Measurements from ENCODE around the gene FBXW7.
A peak's percentile ranks its signal among the peaks of the same experiment; 100 is the strongest.

The FBXW7 gene

DNA sequence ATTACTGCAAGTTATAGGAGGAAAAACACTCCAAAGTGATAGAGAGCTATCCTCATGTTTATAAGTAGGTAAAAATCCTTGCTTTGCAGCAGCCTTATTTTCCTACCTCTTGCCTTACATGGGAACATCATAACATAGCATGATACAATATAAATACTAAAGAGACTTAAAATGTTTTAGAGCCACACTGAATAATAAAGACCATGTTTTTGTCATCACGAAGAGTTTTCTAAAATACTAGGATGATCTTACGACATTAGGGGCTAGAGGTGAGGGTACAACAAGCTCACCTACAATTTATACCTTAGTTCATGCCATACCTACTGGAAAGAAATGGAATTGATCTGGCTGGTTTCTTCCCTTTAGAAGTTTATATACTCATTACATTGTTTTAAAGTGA is 184.8 kb downstream of the FBXW7 start:
- Histone ChIP-seq H3K4me3 (peak overlapping the region; percentile 51 to 52), H3K9me3 (no peaks in the 10 kb centered on the region), H3K27me3 (no peaks in the 10 kb centered on the region), H3K27ac (peak overlapping the region in 1 of 2 donors; percentile 62), H3K4me1 (peaks cover 0 to 25% (median 0%) of the 10 kb centered on the region in 4 donors), H3K36me3 (peaks cover 4 to 8% (median 8%) of the 10 kb centered on the region in 3 donors)
- TF ChIP-seq, protein P1, sequence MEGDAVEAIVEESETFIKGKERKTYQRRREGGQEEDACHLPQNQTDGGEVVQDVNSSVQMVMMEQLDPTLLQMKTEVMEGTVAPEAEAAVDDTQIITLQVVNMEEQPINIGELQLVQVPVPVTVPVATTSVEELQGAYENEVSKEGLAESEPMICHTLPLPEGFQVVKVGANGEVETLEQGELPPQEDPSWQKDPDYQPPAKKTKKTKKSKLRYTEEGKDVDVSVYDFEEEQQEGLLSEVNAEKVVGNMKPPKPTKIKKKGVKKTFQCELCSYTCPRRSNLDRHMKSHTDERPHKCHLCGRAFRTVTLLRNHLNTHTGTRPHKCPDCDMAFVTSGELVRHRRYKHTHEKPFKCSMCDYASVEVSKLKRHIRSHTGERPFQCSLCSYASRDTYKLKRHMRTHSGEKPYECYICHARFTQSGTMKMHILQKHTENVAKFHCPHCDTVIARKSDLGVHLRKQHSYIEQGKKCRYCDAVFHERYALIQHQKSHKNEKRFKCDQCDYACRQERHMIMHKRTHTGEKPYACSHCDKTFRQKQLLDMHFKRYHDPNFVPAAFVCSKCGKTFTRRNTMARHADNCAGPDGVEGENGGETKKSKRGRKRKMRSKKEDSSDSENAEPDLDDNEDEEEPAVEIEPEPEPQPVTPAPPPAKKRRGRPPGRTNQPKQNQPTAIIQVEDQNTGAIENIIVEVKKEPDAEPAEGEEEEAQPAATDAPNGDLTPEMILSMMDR (IDR thresholded peaks at IDR 0.05) = no peak
- no peak for DNase-seq
- intact Hi-C loops (cut with DNase I; ENCODE audit: low total_unique reads) = no loop called here

DNA sequence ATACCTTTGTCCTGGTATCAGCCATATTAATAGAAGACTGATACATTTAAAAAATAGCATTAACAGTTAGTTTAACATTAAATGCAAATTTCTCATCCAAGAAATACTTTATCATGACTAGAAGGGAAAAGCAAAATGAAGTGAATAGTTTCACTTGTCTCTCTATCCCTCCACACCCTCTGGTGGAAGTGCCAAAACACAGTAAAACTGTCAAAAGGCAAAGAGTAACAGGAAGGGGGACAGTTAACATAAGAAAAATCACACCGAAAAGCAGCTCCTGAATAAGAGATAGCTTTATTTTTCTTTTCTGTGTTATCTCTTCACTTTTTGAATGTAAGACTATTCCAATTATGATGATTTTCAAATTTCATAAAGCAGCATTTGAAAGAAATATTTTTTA is 187.2 kb downstream of the FBXW7 start:
- peaks cover 0 to 23% (median 0%) of the 10 kb centered on the region in 4 donors for H3K4me1 ChIP-seq
- TF ChIP-seq, protein P1 (IDR thresholded peaks at IDR 0.05) = peak; percentile 13 to 21
- no peaks in the 10 kb centered on the region for H3K27me3 ChIP-seq
- peaks cover 8 to 13% (median 11%) of the 10 kb centered on the region in 3 donors for H3K36me3 ChIP-seq
- no peak overlapping the region for H3K4me3 ChIP-seq
- no peaks in the 10 kb centered on the region for H3K9me3 ChIP-seq
- DNase-seq = no peak
- H3K27ac ChIP-seq = no peak overlapping the region
- intact Hi-C loops (cut with DNase I; ENCODE audit: low total_unique reads) = no loop called here

DNA sequence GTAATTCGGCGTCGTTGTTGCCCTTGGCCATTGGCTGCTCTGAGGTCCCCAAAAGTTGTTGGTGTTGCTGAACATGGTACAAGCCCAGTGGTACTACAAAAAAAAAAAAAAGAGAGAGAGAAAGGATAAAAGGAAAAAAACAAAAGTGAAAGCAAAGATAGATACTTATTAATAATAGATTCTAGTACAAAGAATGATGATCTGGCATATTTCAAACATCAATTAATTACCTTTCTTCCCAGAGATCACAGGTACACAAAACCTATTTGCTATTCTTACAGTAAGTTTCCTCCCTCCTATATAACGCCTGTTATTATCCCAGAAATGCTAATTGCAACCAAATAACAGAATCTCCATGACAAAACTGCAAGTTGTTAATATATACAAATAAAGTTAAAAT is 188.9 kb downstream of the FBXW7 start:
- H3K4me1 ChIP-seq = peaks cover 0 to 14% (median 0%) of the 10 kb centered on the region in 4 donors
- peaks cover 8 to 13% (median 11%) of the 10 kb centered on the region in 3 donors for H3K36me3 ChIP-seq
- intact Hi-C loops (cut with DNase I; ENCODE audit: low total_unique reads) = no loop called here
- H3K27ac ChIP-seq = no peak overlapping the region
- no peaks in the 10 kb centered on the region for H3K9me3 ChIP-seq
- H3K4me3 ChIP-seq = no peak overlapping the region
- DNase-seq = no peak
- TF ChIP-seq, protein P1 (IDR thresholded peaks at IDR 0.05) = no peak
- H3K27me3 ChIP-seq = no peaks in the 10 kb centered on the region

DNA sequence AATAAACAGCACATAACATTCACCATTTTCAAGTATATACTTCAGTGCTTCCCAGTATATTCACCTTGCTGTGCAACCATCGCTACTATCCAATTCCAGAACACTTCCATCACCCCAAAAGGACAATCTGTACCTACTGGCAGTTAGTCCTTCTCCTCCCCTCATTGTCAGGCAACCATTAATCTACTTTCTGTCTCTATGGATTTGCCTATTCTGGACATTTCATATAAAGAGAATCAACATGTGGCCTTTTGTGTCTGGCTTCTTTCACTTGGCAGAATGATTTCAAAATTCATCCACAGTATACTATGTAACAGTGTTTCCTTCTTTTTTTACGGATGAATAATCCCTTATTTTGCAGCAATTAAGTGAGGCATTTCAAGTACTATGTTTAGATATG is 189.4 kb downstream of the FBXW7 start:
- Histone ChIP-seq H3K9me3 (no peaks in the 10 kb centered on the region), H3K27ac (no peak overlapping the region), H3K4me3 (no peak overlapping the region), H3K27me3 (no peaks in the 10 kb centered on the region), H3K36me3 (peaks cover 8 to 13% (median 11%) of the 10 kb centered on the region in 3 donors), H3K4me1 (peaks cover 0 to 10% (median 0%) of the 10 kb centered on the region in 4 donors)
- intact Hi-C loops (cut with DNase I; ENCODE audit: low total_unique reads) = no loop called here
- DNase-seq = no peak
- TF ChIP-seq, protein P1 (IDR thresholded peaks at IDR 0.05) = no peak

DNA sequence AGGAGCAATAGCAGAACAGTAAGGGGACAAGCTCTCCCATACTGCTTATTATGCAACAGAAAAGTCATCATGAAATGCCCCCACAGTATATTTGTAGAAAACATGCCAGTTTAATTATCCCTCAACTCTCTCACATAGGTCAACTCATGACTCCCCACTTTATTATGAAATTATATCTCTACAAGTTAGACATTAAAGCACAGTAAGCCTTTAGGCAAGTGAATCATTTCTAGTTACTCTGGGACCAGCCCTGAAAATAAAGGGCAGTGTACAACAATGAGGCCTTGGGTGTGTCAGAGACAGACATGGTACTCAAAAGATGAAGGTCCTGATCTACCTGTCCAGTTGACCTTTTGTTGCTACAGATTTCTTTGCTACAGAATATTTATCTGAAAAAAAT is 191.9 kb downstream of the FBXW7 start:
- intact Hi-C loops (cut with DNase I; ENCODE audit: low total_unique reads) = no loop called here
- peaks cover 0 to under 1% (median 0%) of the 10 kb centered on the region in 4 donors for H3K4me1 ChIP-seq

More for the DNA sequence above, 191.9 kb downstream of the FBXW7 start:
- Histone ChIP-seq H3K27me3 (no peaks in the 10 kb centered on the region), H3K4me3 (no peak overlapping the region), H3K36me3 (peaks cover 8 to 13% (median 11%) of the 10 kb centered on the region in 3 donors), H3K27ac (no peak overlapping the region), H3K9me3 (no peaks in the 10 kb centered on the region)
- no peak for DNase-seq
- TF ChIP-seq, protein P1 (IDR thresholded peaks at IDR 0.05) = no peak
